SK-N-MC (cell line): ENCODE measurements around the gene KLHL6.

Experiments
- EZH2 ChIP-seq: fragments of 200-600 bp; sonication (generic); IDR thresholded peaks from one replicate; pipeline ENCODE4 v1.6.1; 2017; ENCODE audit warnings: antibody characterized with exemption
- FOXP2 ChIP-seq: optimal IDR thresholded peaks from 2 replicates; pipeline ENCODE3; 2011; ENCODE audit warnings: mild to moderate bottlenecking, moderate library complexity; ENCODE audit not compliant: insufficient read depth; ENCODE audit errors: extremely low read length, control extremely low read depth
- POLR2AphosphoS5 ChIP-seq: IDR thresholded peaks from 2 replicates; pipeline ENCODE4 v1.6.1; 2012; ENCODE audit warnings: mild to moderate bottlenecking, low read depth, low read length, borderline replicate concordance

GRCh38 chr3:183468424-183468823 is 87.1 kb downstream of the KLHL6 start:
- TF ChIP-seq POLR2AphosphoS5 (no peak), EZH2 (no peak), FOXP2 (no peak)
